Measurements from ENCODE around the gene CCDC141. TPM values are rescaled to one million over a fixed set of nuclear protein-coding genes. Genes with fewer than 3 reads are reported as not detected.

The CCDC141 gene
- total RNA-seq, 4 donors from 2014 or later: 4.3 to 8.1 (median 6.1) TPM

DNA sequence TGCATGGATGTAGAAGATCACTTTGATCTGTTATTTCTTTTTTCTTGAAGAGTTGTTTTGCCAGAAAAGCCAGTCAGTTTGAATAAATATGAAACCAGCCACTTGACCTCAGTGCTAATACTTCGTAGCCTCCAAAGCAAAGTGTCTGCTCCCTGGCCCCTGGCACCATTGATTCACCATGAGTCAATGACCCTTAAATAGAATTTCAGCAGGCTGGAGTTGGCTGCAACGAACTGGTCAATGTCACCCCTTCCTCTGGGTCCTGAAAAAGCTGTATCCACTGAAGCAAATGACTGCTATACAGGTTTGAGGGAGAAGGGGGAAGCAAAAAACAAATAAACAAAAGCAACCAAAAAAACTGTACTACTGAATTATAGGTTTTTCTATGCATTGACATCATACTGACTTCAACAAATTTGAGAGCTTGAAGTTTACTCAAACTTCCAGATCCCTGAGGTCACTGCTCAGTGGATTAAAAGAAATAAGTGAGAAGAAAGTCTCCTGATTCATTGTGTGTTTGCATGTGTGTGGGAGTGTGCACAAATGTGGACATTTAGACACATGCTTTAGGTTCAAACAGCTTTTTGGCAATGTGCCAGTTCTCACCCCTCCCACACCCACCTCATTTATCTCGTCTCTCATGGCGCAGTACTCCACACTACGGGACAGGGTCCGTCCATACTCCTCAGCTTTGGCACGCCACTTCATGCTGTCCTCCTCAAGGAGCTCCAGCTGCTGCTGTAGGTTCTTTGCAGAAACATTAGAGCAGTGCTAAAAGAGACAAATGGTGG lies 184.6 kb downstream of the CCDC141 start:
- intact Hi-C loops (cut with DNase I): no loop called here
- DNase-seq: no peak
- no peaks in the 10 kb centered on the region for H3K9me3 ChIP-seq
- H3K4me1 ChIP-seq: peaks cover 0 to 5% of the 10 kb centered on the region in 2 donors
- no peaks in the 10 kb centered on the region for H3K36me3 ChIP-seq
- 60 to 72% methylated on average over 7 of the region's 7 CpGs for WGBS, 2 donors
- H3K27me3 ChIP-seq: no peaks in the 10 kb centered on the region
- no peak for TF ChIP-seq POLR2A (IDR thresholded peaks at IDR 0.05)
- TF ChIP-seq, protein P1, sequence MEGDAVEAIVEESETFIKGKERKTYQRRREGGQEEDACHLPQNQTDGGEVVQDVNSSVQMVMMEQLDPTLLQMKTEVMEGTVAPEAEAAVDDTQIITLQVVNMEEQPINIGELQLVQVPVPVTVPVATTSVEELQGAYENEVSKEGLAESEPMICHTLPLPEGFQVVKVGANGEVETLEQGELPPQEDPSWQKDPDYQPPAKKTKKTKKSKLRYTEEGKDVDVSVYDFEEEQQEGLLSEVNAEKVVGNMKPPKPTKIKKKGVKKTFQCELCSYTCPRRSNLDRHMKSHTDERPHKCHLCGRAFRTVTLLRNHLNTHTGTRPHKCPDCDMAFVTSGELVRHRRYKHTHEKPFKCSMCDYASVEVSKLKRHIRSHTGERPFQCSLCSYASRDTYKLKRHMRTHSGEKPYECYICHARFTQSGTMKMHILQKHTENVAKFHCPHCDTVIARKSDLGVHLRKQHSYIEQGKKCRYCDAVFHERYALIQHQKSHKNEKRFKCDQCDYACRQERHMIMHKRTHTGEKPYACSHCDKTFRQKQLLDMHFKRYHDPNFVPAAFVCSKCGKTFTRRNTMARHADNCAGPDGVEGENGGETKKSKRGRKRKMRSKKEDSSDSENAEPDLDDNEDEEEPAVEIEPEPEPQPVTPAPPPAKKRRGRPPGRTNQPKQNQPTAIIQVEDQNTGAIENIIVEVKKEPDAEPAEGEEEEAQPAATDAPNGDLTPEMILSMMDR (IDR thresholded peaks at IDR 0.05): no peak
- no peak overlapping the region for H3K4me3 ChIP-seq (replicated peaks in 1 of 3)
- no peak overlapping the region for H3K27ac ChIP-seq

DNA sequence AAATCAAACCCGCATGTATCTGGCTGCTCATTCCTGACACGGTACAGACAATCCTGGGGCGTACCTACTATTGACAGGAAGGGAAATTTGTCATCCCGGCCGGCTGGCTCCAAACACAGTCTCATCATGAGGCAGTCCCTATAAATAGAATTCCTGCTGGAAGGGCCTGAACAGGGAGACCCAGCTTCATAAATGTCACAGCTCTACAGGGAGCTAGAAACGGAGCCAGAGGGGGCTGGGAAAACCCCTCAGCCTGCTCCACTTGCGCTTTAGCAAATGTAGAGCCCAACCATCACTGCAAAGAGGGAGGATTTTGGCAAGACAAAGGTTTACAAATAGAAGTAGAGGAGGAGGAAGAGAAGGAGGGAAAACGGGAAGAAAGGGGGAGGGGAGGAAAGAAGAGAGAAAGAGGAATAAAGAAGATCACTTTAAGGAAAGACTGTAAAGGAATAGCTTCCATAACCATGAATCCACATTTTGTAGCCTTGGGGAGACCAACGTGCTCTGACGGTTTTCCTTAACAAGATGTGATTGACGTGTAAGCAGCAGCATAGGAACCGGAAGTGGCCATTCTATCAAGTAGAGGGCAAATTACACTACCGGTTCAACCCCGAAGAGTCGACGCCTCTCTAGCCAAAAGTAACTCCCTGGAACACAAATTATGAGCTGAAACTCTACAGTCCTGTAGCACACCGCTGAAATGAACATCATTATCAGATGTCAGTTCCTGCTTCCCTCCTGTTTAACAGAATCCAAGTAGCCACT lies 185.9 kb downstream of the CCDC141 start:
- Histone ChIP-seq H3K4me3 (replicated peaks in 1 of 3) (no peak overlapping the region), H3K27ac (peak overlapping the region; percentile 17 to 75 (median 54)), H3K36me3 (no peaks in the 10 kb centered on the region), H3K27me3 (no peaks in the 10 kb centered on the region), H3K4me1 (peaks cover 0 to 5% of the 10 kb centered on the region in 2 donors), H3K9me3 (no peaks in the 10 kb centered on the region)
- TF ChIP-seq, protein P1 (IDR thresholded peaks at IDR 0.05): no peak
- no peak for TF ChIP-seq POLR2A (IDR thresholded peaks at IDR 0.05)
- intact Hi-C loops (cut with DNase I): no loop called here
- 69 to 74% methylated on average over 17 of the region's 17 CpGs for WGBS, 2 donors
- peak; percentile 22 to 28 for DNase-seq

DNA sequence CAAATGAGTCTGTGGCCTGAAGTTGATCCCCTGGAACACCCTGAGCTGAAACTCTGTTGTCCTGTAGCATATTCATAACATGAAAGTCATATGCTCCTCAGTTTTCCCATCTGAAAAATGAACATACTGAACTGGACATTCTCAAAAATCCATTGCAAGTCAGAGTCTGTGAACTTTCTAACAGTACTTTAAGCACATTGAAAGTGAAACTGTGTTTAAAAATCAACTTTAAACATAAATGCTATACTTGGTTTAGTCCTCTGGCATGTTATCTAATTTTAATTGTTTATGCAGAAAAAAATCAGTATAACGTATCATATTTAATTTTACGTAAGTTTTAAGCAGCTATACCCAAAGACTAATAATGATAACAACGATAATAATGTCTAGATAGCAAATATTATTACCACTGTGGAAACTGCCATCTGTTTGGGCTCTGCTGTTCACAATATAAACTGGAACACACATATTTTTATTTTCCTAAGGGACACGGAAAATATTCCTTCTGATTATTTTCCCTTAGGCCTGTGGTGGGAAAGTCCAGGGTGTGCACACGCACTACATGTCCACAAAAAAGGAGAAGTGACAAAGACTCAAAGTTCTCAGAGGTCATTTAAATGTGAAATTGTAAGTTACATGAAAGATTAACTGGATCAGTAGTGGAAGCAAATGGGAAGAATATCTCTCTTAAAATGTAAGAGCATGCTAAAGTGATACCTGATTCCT lies 186.6 kb downstream of the CCDC141 start:
- H3K4me1 ChIP-seq: peaks cover 0 to 5% of the 10 kb centered on the region in 2 donors

DNA sequence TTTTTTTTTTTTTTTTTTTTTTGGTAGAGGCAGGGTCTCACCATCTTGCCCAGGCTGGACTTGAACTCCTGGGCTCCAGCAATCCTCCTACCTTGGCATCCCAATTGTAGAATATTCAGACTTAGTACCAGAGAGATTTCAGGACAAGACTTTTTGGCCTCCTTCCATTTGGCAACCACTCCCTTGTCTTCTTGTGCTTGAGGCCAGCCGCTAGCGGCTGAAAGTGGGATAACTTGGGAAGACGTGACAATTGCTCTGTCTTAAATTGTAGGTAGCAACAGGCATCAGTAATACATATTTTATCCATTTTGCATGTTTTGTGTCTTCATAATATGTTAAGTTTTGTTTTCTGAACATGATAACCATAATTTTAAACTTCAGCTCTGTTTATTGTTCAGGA lies 189.4 kb downstream of the CCDC141 start:
- H3K36me3 ChIP-seq: no peaks in the 10 kb centered on the region
- 52 to 54% methylated on average over 3 of the region's 3 CpGs for WGBS, 2 donors
- TF ChIP-seq, protein P1 (IDR thresholded peaks at IDR 0.05): peak in 1 of 6 experiments; percentile 23
- no peak for TF ChIP-seq POLR2A (IDR thresholded peaks at IDR 0.05)
- no peaks in the 10 kb centered on the region for H3K9me3 ChIP-seq
- H3K4me3 ChIP-seq (replicated peaks in 1 of 3): no peak overlapping the region
- intact Hi-C loops (cut with DNase I): no loop called here
- no peak for DNase-seq
- peaks cover 0 to 5% of the 10 kb centered on the region in 2 donors for H3K4me1 ChIP-seq
- H3K27me3 ChIP-seq: no peaks in the 10 kb centered on the region
- H3K27ac ChIP-seq: no peak overlapping the region

More for the DNA sequence above, 186.6 kb downstream of the CCDC141 start:
- H3K4me3 ChIP-seq (replicated peaks in 1 of 3): no peak overlapping the region
- H3K27me3 ChIP-seq: no peaks in the 10 kb centered on the region
- peak overlapping the region; percentile 17 to 75 (median 54) for H3K27ac ChIP-seq
- TF ChIP-seq, protein P1 (IDR thresholded peaks at IDR 0.05): no peak
- TF ChIP-seq POLR2A (IDR thresholded peaks at IDR 0.05): no peak
- H3K9me3 ChIP-seq: no peaks in the 10 kb centered on the region
- DNase-seq: no peak
- intact Hi-C loops (cut with DNase I): no loop called here
- no peaks in the 10 kb centered on the region for H3K36me3 ChIP-seq
- WGBS, 2 donors: 67 to 69% methylated on average over 5 of the region's 5 CpGs
